ENCODE results near the gene PHF21A.
"Not testable (repeated sequence)": the region's sequence is repeated elsewhere in the genome, so short reads cannot be mapped to it uniquely, and the experiment has no call there.

PHF21A gene

GRCh38 chr11:45920531-45921477 lies 200.4 kb downstream of the PHF21A start:
- no peak for DNase-seq (ENCODE audit: low read depth)

GRCh38 chr11:45919806-45920530 lies 201.3 kb downstream of the PHF21A start:
- no peak for DNase-seq (ENCODE audit: low read depth)

- DNase-seq (ENCODE audit: low read depth): no peak
Measured at GRCh38 chr11:45918962-45919675, 202.1 kb downstream of the PHF21A start.

- no peak for DNase-seq (ENCODE audit: low read depth)
Measured at GRCh38 chr11:45918331-45918941, 202.8 kb downstream of the PHF21A start.

- DNase-seq (ENCODE audit: low read depth): peak; percentile 84
Measured at GRCh38 chr11:45917623-45918330, 203.5 kb downstream of the PHF21A start, which contains the start of gene PEX16. TSS of gene PEX16 (minus strand) at chr11:45917877. CDS start at chr11:45917811, 66 bp downstream.

- DNase-seq (ENCODE audit: low read depth): no peak
Measured at GRCh38 chr11:45917286-45917622, 204.0 kb downstream of the PHF21A start.

GRCh38 chr11:45915446-45915845 lies 205.8 kb downstream of the PHF21A start:
- no peak for DNase-seq (ENCODE audit: low read depth)

- no peak for DNase-seq (ENCODE audit: low read depth)
Measured at GRCh38 chr11:45913942-45914635, 207.2 kb downstream of the PHF21A start.

GRCh38 chr11:45913514-45913913 lies 207.7 kb downstream of the PHF21A start:
- no peak for DNase-seq (ENCODE audit: low read depth)

- no peak for DNase-seq (ENCODE audit: low read depth)
Measured at GRCh38 chr11:45910623-45911022, 210.6 kb downstream of the PHF21A start.

- no peak for DNase-seq (ENCODE audit: low read depth)
Measured at GRCh38 chr11:45909594-45910475, 211.4 kb downstream of the PHF21A start.

- DNase-seq (ENCODE audit: low read depth): no peak
Measured at GRCh38 chr11:45907911-45908370, 213.3 kb downstream of the PHF21A start.

GRCh38 chr11:45906965-45907611 lies 214.2 kb downstream of the PHF21A start, which contains the start of gene FREY1:
TSS of gene FREY1 (minus strand) at chr11:45907271. CDS start at chr11:45907245, 26 bp downstream.
- DNase-seq (ENCODE audit: low read depth): no peak

- DNase-seq (ENCODE audit: low read depth): no peak
Measured at GRCh38 chr11:45906096-45906682, 215.1 kb downstream of the PHF21A start.

- not testable (repeated sequence) for DNase-seq (ENCODE audit: low read depth)
Measured at GRCh38 chr11:45905576-45905975, 215.7 kb downstream of the PHF21A start.

GRCh38 chr11:45905095-45905494 lies 216.2 kb downstream of the PHF21A start:
- DNase-seq (ENCODE audit: low read depth): no peak

GRCh38 chr11:45904309-45904915 lies 216.8 kb downstream of the PHF21A start:
- no peak for DNase-seq (ENCODE audit: low read depth)
